NCI-H2029 (cell line): Measurements from ENCODE around the gene NELFB.

ENCODE experiments used
- DNase-seq: peaks from one replicate; lab custom pipeline; 2025; lab: John Stamatoyannopoulos, UW

Gene NELFB

GRCh38 chr9:137281345-137282116 lies 26.4 kb downstream of the NELFB start:
- no peak for DNase-seq

- peak; percentile 37 for DNase-seq
These were observed 31.9 kb downstream of the NELFB start for GRCh38 chr9:137286975-137287383.

- no peak for DNase-seq
These were observed 38.0 kb downstream of the NELFB start for GRCh38 chr9:137293094-137293481.

GRCh38 chr9:137293482-137294090 lies 38.5 kb downstream of the NELFB start:
- no peak for DNase-seq

- DNase-seq, result peak; percentile 64
These were observed 39.1 kb downstream of the NELFB start for GRCh38 chr9:137294091-137294680.

- no peak for DNase-seq
These were observed 39.6 kb downstream of the NELFB start for GRCh38 chr9:137294681-137295237.

- DNase-seq, result no peak
These were observed 40.2 kb downstream of the NELFB start for GRCh38 chr9:137295238-137295811.

- DNase-seq, result no peak
These were observed 40.9 kb downstream of the NELFB start for GRCh38 chr9:137295849-137296669.

- no peak for DNase-seq
These were observed 41.8 kb downstream of the NELFB start for GRCh38 chr9:137296670-137297664.

- no peak for DNase-seq
These were observed 42.8 kb downstream of the NELFB start for GRCh38 chr9:137297966-137298365.

- DNase-seq, result no peak
These were observed 43.5 kb downstream of the NELFB start for GRCh38 chr9:137298401-137299202.

- no peak for DNase-seq
These were observed 44.1 kb downstream of the NELFB start for GRCh38 chr9:137299203-137299565.

GRCh38 chr9:137299938-137300337 lies 44.8 kb downstream of the NELFB start:
- DNase-seq, result no peak

- no peak for DNase-seq
These were observed 45.5 kb downstream of the NELFB start for GRCh38 chr9:137300567-137301080.

- DNase-seq, result no peak
These were observed 46.2 kb downstream of the NELFB start for GRCh38 chr9:137301081-137301947.

GRCh38 chr9:137302118-137302448 lies 47.0 kb downstream of the NELFB start, which contains the start of gene NRARP:
TSS of gene NRARP (minus strand) at chr9:137302271. CDS start at chr9:137301928, 343 bp downstream.
- DNase-seq, result peak; percentile 81

GRCh38 chr9:137302449-137303150 lies 47.5 kb downstream of the NELFB start:
- DNase-seq, result peak; percentile 53
